Epidermal melanocyte (primary cell): ENCODE data around the gene SORL1.
A peak's percentile ranks its signal among the peaks of the same experiment; 100 is the strongest.
"Not testable (repeated sequence)": the region's sequence is repeated elsewhere in the genome, so short reads cannot be mapped to it uniquely, and the experiment has no call there.

Experiments
- DNase-seq: peaks from one replicate; pipeline ENCODE4 v3.0.0; 2011; ENCODE audit warnings: low spot score; ENCODE audit not compliant: insufficient read length

The SORL1 gene

DNA sequence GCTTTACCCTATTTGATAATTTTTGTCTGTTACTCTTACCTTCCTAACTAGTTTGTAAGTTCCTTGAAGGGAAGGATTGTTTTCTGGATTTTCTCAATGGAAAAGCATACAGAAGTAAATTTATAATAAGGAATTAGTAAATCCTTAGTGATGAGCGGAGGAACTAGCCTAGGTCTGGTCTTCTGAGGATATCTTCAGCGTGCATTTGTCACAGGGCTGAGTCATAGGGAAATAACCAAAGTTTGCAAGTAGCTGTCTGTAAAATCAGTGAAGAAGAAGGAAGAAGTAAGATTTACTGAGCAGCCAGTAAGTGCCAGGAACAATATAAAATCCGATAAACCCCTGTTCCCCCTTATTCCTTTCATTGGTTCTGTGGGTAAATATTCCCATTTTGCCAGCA, 163.4 kb downstream of the SORL1 start:
- DNase-seq: no peak

- DNase-seq: no peak
These were observed 166.4 kb downstream of the SORL1 start for GRCh38 chr11:121618516-121618915.

DNA sequence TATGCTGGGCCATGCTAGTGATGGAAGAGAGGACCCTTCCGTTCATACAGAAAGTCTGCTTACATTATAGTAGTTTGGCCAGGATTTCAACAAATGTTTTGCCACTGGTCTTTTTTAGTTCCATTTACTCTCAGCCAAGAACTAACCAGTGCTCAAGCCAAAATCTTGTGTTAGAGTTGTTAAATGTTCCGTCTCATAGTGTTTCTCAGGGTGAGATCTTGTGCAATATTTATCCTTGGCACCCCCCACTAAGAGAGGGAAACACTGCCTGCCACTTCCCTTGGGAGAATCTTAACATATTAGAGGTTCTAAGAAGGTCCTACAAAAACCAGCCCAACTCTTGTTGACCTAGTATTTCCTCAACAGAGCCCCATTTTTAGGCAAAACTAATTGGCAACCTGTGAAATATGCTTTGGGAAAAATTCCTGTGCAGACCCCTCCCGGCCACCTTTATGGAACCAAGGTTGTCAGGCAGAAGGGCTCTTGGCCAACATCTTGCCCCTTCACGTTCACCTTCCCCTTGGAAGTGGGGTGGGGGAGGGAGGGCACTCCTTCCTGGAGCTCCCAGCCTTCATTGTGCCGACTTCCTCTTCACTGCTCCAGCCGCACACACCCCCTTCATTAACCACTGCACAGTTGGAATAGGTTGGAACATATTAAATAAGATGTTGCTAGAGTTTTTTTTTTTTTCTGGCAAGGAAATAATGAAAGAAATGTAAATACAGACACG, 173.8 kb downstream of the SORL1 start:
- DNase-seq: no peak

GRCh38 chr11:121626507-121626875, 174.4 kb downstream of the SORL1 start:
- no peak for DNase-seq

DNA sequence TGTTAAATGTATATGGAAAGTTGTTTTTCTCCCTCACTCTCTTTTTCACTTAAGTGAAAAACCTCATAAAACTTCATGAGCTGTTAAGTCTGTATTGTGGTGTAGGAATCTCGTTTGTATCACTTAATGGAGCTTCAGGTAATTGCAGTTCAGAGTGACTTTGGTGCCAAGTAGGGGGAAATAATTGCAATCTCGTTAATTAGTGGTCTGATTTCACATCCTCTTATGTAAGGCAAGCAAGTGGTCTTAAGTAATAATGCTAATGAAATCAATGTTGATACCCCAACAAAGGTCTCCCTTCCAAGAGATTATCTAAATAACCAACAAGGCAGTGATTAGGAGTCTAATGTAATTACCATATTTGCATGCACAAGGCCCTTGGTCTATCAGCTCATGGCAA, 174.9 kb downstream of the SORL1 start:
- no peak for DNase-seq

GRCh38 chr11:121630041-121630440, 177.9 kb downstream of the SORL1 start:
- peak; percentile 23 for DNase-seq

- DNase-seq: no peak
These were observed 179.3 kb downstream of the SORL1 start for GRCh38 chr11:121631456-121631855.

DNA sequence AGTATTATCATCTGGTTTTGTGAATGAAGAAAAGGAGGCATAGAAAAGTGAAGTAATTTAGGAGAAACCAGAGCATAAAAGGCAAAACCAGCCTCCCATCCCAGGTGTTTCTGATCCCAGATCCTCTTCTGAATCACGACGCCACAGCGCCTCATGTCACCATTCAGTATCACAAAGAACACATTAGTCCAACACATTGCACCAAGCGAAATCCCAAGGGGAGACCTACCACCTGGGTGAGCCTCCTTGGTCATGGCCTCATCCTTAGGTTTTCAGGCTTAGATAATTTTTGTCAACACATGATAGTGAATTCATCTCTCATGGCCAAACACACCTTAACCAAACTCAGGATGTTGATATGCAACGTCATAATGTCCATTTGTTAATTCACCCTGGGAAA, 182.2 kb downstream of the SORL1 start:
- no peak for DNase-seq

- DNase-seq: no peak
These were observed 182.8 kb downstream of the SORL1 start for GRCh38 chr11:121634889-121635288.

DNA sequence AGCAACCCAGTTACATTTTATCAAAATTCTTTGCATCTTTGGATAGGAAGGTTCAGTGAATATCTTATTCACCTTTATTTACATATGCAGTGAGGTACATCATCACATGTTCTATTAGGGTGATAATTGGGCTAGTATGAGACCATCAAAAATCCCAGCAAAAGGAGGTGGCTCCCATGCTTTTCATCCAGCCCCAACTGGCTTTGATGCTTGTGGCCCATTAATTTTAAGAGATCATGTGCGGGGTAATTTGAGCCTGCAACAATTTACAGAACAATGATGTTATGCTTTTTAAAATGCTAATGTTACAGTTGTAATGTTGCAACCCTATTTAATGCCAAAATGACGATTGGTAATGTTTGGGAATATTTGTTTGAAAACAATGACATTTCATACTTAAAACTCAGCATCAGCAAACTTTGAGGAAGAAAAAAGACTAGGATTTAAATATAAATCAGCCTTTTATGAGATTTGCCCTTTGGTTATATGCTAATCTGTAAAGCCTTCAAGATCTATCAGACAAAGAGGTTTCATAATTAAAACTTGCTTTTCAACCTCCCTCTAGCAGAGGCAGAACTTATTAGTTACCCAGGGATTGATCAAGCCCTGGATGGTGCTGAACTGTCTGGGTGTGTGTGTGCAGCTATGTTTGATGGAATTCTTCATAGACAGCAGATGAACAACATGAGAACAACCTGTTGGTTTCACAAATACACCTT, 184.1 kb downstream of the SORL1 start:
- no peak for DNase-seq

DNA sequence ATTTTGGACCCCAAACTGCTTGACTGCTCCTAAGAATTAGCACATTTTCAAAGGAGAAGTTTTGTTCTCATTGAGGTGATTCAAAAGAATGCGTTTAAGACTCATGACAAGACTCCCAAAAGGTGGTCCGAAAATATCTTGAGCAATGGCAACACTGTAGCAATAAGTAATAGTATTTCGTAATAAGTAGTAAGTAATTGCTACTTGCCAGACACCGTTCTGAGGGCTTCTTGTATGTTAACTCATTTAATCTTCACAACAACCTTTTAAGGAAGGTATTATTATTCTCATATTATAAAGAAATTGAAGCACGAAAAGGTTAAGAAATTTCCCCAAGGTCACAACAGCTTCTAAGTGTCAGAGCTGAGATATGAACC, 184.7 kb downstream of the SORL1 start:
- no peak for DNase-seq

- DNase-seq: not testable (repeated sequence)
These were observed 185.5 kb downstream of the SORL1 start for GRCh38 chr11:121637587-121637986.

- no peak for DNase-seq
These were observed 191.5 kb downstream of the SORL1 start for GRCh38 chr11:121643479-121644186.

DNA sequence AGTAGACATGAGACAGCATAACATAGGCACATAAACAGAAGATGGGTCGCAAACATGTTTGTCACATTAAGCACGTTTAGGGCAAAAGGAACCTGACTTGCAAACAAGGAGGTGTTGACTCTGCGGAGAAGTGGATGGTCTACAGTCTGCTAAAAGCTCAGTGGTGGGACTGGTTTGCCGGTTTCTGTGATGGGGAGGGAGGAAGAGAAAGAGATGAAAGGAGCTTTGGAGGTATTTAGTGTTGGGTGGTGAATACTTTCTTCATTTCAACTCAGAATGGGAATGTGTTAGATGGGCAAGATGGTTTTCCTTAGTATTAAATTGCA, 192.0 kb downstream of the SORL1 start:
- no peak for DNase-seq

GRCh38 chr11:121645001-121645400, 192.9 kb downstream of the SORL1 start:
- DNase-seq: no peak

GRCh38 chr11:121645596-121645995, 193.5 kb downstream of the SORL1 start:
- DNase-seq: no peak

- no peak for DNase-seq
These were observed 196.2 kb downstream of the SORL1 start for GRCh38 chr11:121648306-121648705.

DNA sequence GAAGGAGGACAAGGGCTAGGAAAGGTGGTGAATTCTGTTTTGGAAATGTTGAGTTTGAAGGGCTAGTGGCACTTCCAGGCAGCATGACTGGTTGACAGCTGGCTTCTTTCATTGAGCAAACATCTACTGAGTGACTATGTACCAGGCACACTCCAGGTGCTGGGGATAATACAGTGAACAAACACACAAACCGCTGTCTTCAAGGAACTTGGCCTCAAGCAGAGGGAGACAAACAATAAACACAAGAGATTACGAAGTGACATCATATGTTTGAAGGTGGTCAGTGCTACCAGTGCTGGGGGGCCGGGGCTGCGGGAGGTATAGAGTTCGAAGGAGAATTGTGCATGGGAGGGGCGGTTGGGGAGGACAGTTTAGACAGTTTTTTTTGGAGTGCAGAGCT, 197.7 kb downstream of the SORL1 start:
- DNase-seq: no peak

DNA sequence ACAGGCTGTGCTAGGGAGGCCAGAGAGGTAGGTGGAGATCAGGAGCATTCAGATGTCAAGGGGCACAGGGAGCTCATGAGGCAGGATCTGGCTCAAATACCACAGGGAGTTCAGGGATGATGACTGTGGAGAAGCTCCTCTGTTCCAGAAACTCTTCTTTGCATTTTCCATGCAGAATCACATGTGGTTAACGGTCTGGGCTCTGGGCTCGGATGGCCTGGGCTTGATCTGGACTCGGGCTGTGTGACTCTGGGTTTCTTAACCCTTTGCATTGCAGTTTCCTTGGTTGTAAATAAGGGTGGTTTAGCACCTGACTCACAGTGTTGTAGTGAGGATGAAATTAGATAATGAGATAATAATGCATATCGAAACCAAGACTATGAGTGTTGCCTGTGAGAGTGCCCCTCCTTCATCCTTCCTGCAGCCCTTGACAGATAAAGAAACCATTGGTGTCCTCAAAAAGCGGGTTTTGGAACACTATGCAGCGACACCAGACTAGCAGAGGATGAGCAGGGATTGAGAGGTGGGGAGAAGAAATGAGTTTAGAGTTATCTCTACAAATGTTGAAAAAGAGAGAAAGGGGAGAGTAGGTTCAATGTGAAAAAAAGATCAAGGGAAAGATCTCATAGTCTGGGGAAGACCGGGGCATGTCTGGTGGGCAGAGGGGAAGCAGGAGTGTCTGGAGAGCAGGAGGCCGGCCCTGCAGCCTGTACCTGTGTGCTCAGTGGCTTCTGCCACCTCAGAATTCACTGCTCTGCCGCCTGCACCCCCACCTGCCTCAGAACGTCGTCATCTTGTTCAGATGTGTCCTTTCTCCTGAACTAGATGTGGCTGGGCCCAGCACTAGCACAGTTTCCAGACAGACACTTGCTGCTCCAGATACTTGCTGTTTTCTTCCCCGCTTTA, 198.5 kb downstream of the SORL1 start:
- DNase-seq: no peak

- DNase-seq: no peak
These were observed 199.1 kb downstream of the SORL1 start for GRCh38 chr11:121651257-121651605.

DNA sequence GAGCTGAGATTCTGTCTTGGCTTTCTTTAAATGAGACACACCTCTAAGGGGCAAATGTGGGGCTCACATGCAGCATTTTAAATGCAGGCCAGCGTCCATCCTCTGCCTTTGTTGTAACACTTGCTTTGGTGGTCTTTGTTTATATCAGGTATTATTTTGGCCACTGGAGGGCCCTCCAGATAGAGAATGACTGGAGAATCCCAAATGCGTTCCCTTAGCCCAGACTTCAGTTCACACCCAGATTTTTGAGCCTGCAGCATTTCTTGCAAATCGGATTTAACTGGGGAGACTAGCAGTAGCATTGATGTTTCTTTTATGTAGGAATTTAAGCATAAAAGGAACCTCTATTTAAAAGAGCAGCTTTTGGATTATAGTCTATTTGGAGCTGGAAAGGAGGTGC, 200.9 kb downstream of the SORL1 start:
- no peak for DNase-seq
